ENCODE measurements around the gene RGS4. TPM values are rescaled to one million over a fixed set of nuclear protein-coding genes. Genes with fewer than 3 reads are reported as not detected.

RGS4 gene
- total and polyA plus RNA-seq, 4 donors: 0.43 to 6.4 (median 1.2) TPM

DNA sequence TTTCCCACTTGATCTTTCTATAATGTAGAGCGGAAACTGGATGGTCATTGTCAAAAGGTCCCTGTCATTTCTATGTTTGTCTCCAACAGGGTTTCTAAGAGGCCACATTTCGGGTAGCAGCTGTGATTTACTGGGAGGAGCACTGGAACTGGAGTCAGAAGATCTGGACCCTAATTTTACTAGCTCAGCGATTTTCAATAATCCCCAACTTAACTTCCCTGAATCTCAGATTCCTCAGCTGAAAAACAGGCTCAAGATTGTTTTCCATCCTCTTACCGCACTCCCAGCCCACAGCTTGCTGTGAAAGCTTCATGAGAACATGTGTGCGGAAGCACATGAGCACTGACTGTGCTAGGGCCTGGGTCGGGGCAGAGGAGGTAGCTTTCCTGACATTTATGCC, 19.9 kb upstream of the RGS4 start:
- Histone ChIP-seq H3K4me1 (ENCODE audit: control insufficient read depth in 5 of 5, insufficient read depth in 5 of 5, low read length in 5 of 5) (no peaks in the 10 kb centered on the region), H3K27ac (ENCODE audit: low read depth in 1 of 2, low read length in 1 of 2) (no peak overlapping the region), H3K36me3 (ENCODE audit: control insufficient read depth in 4 of 4, insufficient read depth in 4 of 4, low read length in 4 of 4) (no peaks in the 10 kb centered on the region), H3K27me3 (ENCODE audit: control insufficient read depth in 3 of 3, insufficient read depth in 3 of 3, low read length in 2 of 3) (peaks cover 0 to 4% (median 3%) of the 10 kb centered on the region in 3 donors), H3K9ac (ENCODE audit: insufficient read depth in 1 of 2, low read length in 2 of 2) (no peak overlapping the region), H3K4me3 (no peak overlapping the region), H3K9me3 (ENCODE audit: control insufficient read depth in 4 of 4, insufficient read depth in 3 of 4, low read length in 3 of 4) (no peaks in the 10 kb centered on the region)
- ATAC-seq (ENCODE audit: insufficient read depth, low FRiP score): no peak
- no peak for TF ChIP-seq CTCF (IDR thresholded peaks at IDR 0.05; ENCODE audit: control extremely low read depth, extremely low read depth)
- DNase-seq: no peak
- 88 to 92% methylated on average over 6 of the region's 6 CpGs for WGBS, 2 donors

- no peak for ATAC-seq (ENCODE audit: insufficient read depth, low FRiP score)
- H3K27ac ChIP-seq (ENCODE audit: low read depth in 1 of 2, low read length in 1 of 2): no peak overlapping the region
- no peaks in the 10 kb centered on the region for H3K36me3 ChIP-seq (ENCODE audit: control insufficient read depth in 4 of 4, insufficient read depth in 4 of 4, low read length in 4 of 4)
- no peaks in the 10 kb centered on the region for H3K9me3 ChIP-seq (ENCODE audit: control insufficient read depth in 4 of 4, insufficient read depth in 3 of 4, low read length in 3 of 4)
- TF ChIP-seq CTCF (IDR thresholded peaks at IDR 0.05; ENCODE audit: control extremely low read depth, extremely low read depth): no peak
- DNase-seq: no peak
- peaks cover 0 to 4% (median 3%) of the 10 kb centered on the region in 3 donors for H3K27me3 ChIP-seq (ENCODE audit: control insufficient read depth in 3 of 3, insufficient read depth in 3 of 3, low read length in 2 of 3)
- no peak overlapping the region for H3K9ac ChIP-seq (ENCODE audit: insufficient read depth in 1 of 2, low read length in 2 of 2)
- peaks cover 0 to 7% (median 0%) of the 10 kb centered on the region in 5 donors for H3K4me1 ChIP-seq (ENCODE audit: control insufficient read depth in 5 of 5, insufficient read depth in 5 of 5, low read length in 5 of 5)
- H3K4me3 ChIP-seq: no peak overlapping the region
Measured at GRCh38 chr1:163050496-163050895, 18.7 kb upstream of the RGS4 start.

DNA sequence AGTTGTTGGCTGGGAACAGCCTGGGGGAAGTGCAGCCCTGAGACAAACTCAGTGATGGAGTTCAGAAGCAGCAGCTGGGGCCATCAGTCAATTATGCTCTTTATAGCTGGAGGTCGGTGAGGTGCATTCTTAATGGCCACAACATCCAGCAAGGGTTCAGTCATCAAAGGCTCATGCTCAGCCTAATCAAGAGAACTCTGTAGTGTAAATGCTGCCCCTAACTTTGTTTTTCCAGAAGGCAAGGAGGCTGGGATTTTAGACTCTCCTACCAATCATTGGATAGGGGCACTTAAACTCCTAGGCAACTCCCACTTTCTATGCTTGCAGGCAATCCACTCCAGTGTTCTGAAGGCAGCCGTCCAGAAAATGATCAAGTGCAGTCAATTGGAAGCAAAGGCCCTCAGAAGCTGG, 15.0 kb upstream of the RGS4 start:
- Histone ChIP-seq H3K4me1 (ENCODE audit: control insufficient read depth in 5 of 5, insufficient read depth in 5 of 5, low read length in 5 of 5) (peaks cover 0 to 7% (median 0%) of the 10 kb centered on the region in 5 donors), H3K27me3 (ENCODE audit: control insufficient read depth in 3 of 3, insufficient read depth in 3 of 3, low read length in 2 of 3) (peaks cover 0 to 2% (median 0%) of the 10 kb centered on the region in 3 donors), H3K27ac (ENCODE audit: low read depth in 1 of 2, low read length in 1 of 2) (no peak overlapping the region), H3K4me3 (no peak overlapping the region), H3K9ac (ENCODE audit: insufficient read depth in 1 of 2, low read length in 2 of 2) (no peak overlapping the region), H3K36me3 (ENCODE audit: control insufficient read depth in 4 of 4, insufficient read depth in 4 of 4, low read length in 4 of 4) (no peaks in the 10 kb centered on the region), H3K9me3 (ENCODE audit: control insufficient read depth in 4 of 4, insufficient read depth in 3 of 4, low read length in 3 of 4) (no peaks in the 10 kb centered on the region)
- TF ChIP-seq CTCF (IDR thresholded peaks at IDR 0.05; ENCODE audit: control extremely low read depth, extremely low read depth): no peak
- ATAC-seq (ENCODE audit: insufficient read depth, low FRiP score): no peak
- peak in 2 of 3 donors; percentile 13 to 29 for DNase-seq
- 42 to 44% methylated on average over 2 of the region's 2 CpGs for WGBS, 2 donors

- Histone ChIP-seq H3K27ac (ENCODE audit: low read depth in 1 of 2, low read length in 1 of 2) (no peak overlapping the region), H3K4me1 (ENCODE audit: control insufficient read depth in 5 of 5, insufficient read depth in 5 of 5, low read length in 5 of 5) (peaks cover 0 to 7% (median 0%) of the 10 kb centered on the region in 5 donors), H3K9me3 (ENCODE audit: control insufficient read depth in 4 of 4, insufficient read depth in 3 of 4, low read length in 3 of 4) (no peaks in the 10 kb centered on the region), H3K27me3 (ENCODE audit: control insufficient read depth in 3 of 3, insufficient read depth in 3 of 3, low read length in 2 of 3) (peaks cover 0 to 2% (median 0%) of the 10 kb centered on the region in 3 donors), H3K36me3 (ENCODE audit: control insufficient read depth in 4 of 4, insufficient read depth in 4 of 4, low read length in 4 of 4) (no peaks in the 10 kb centered on the region), H3K9ac (ENCODE audit: insufficient read depth in 1 of 2, low read length in 2 of 2) (no peak overlapping the region), H3K4me3 (no peak overlapping the region)
- ATAC-seq (ENCODE audit: insufficient read depth, low FRiP score) (no peak), DNase-seq (peak in 1 of 3 donors; percentile 10)
- no peak for TF ChIP-seq CTCF (IDR thresholded peaks at IDR 0.05; ENCODE audit: control extremely low read depth, extremely low read depth)
- WGBS, 2 donors: 39 to 53% methylated on average over 2 of the region's 2 CpGs
Measured at GRCh38 chr1:163055005-163055404, 14.2 kb upstream of the RGS4 start.

Measured in lung (tissue), 12 donors.